Hepatocyte (in vitro differentiated cells): ENCODE results near the gene CSTPP1. TPM values are rescaled to one million over a fixed set of nuclear protein-coding genes. Genes with fewer than 3 reads are reported as not detected.

Experiments
- DNase-seq: peaks from one replicate; pipeline ENCODE4 v3.0.0-alpha.2; 2016; ENCODE audit warnings: low spot score
- H2AFZ ChIP-seq: fragments of 200-600 bp; sonication (generic); 2 replicates; pipeline ENCODE4 v1.6.0; 2016; ENCODE audit warnings: antibody characterized with exemption, mild to moderate bottlenecking
- H3K27ac ChIP-seq: fragments of 200-600 bp; sonication (generic); 2 replicates; pipeline ENCODE4 v1.5.1; 2016; ENCODE audit warnings: mild to moderate bottlenecking
- H3K27me3 ChIP-seq: fragments of 200-600 bp; sonication (generic); 2 replicates; pipeline ENCODE4 v1.6.1; 2016
- H3K36me3 ChIP-seq: fragments of 200-600 bp; sonication (generic); replicated peaks from 2 replicates; pipeline ENCODE4 v1.5.1; 2016; ENCODE audit warnings: low read depth; ENCODE audit not compliant: insufficient read depth
- H3K4me1 ChIP-seq: fragments of 200-600 bp; sonication (generic); 2 replicates; pipeline ENCODE4 v1.5.1; 2016; ENCODE audit warnings: mild to moderate bottlenecking, moderate library complexity; ENCODE audit not compliant: insufficient read depth
- H3K4me2 ChIP-seq: fragments of 200-600 bp; sonication (generic); 2 replicates; pipeline ENCODE4 v1.6.0; 2016
- H3K4me3 ChIP-seq: fragments of 200-600 bp; sonication (generic); 2 replicates; pipeline ENCODE4 v1.5.1; 2016; ENCODE audit warnings: mild to moderate bottlenecking
- H3K79me2 ChIP-seq: fragments of 200-600 bp; sonication (generic); 2 replicates; pipeline ENCODE4 v1.6.0; 2017; ENCODE audit warnings: mild to moderate bottlenecking
- H3K9me2 ChIP-seq: fragments of 200-600 bp; sonication (generic); replicated peaks from 2 replicates; pipeline ENCODE4 v1.6.0; 2017; ENCODE audit warnings: mild to moderate bottlenecking; ENCODE audit not compliant: insufficient read depth
- H3K9me3 ChIP-seq: fragments of 200-600 bp; sonication (generic); 2 replicates; pipeline ENCODE4 v1.5.1; 2016; ENCODE audit warnings: low read depth, mild to moderate bottlenecking
- H4K20me1 ChIP-seq: fragments of 200-600 bp; sonication (generic); 2 replicates; pipeline ENCODE4 v1.6.0; 2016; ENCODE audit warnings: mild to moderate bottlenecking; ENCODE audit not compliant: insufficient read depth, poor library complexity, severe bottlenecking
- CTCF ChIP-seq: fragments of 200-600 bp; sonication (generic); IDR thresholded peaks from 2 replicates; pipeline ENCODE4 v1.5.1; 2016; ENCODE audit warnings: antibody characterized with exemption, mild to moderate bottlenecking; ENCODE audit not compliant: poor library complexity
- EZH2 ChIP-seq: fragments of 200-600 bp; sonication (generic); IDR thresholded peaks from 2 replicates; pipeline ENCODE4 v1.6.1; 2016; ENCODE audit warnings: antibody characterized with exemption, mild to moderate bottlenecking, borderline replicate concordance
- EZH2phosphoT487 ChIP-seq: fragments of 200-600 bp; sonication (generic); IDR thresholded peaks from one replicate; pipeline ENCODE4 v1.6.1; 2018; ENCODE audit warnings: antibody characterized with exemption, mild to moderate bottlenecking, low read depth, moderate library complexity; ENCODE audit not compliant: unreplicated experiment, severe bottlenecking
- WGBS: methylation state at CpG from one replicate; pipeline ENCODE4 v1.1.6; 2016; ENCODE audit warnings: low lambda C conversion rate; ENCODE audit errors: missing lambda C conversion rate; 5-methylcytosine and 5-hydroxymethylcytosine counted together
- polyA plus RNA-seq: library from polyadenylated mRNA; unstranded; fragments of >200 nt; fragmentation: Nextera tagmentation; extraction: Ambion mirVana; gene quantifications from 2 replicates; pipeline ENCODE4 v1.2.1, GENCODE V29; 2016
- total RNA-seq: library from RNA; depleted of rRNA; stranded (reverse); fragments of >200 nt; gene quantifications from 2 replicates; pipeline ENCODE4 v1.2.3, GENCODE V29; 2014

Gene CSTPP1
- total and polyA plus RNA-seq, 2 experiments from 2014 or later = 23.0 to 44.3 TPM

- H2AFZ ChIP-seq = no peak overlapping the region
- peaks cover 9% of the 10 kb centered on the region for H3K79me2 ChIP-seq
- no peak overlapping the region for H3K4me3 ChIP-seq
- H3K36me3 ChIP-seq = no peaks in the 10 kb centered on the region
- no peaks in the 10 kb centered on the region for H3K27me3 ChIP-seq
- WGBS = 77% methylated on average over 5 of the region's 5 CpGs
- H3K9me2 ChIP-seq = no peaks in the 10 kb centered on the region
- H3K4me1 ChIP-seq = peaks cover 8% of the 10 kb centered on the region
- no peak overlapping the region for H3K27ac ChIP-seq
- no peaks in the 10 kb centered on the region for H3K9me3 ChIP-seq
- no peak for DNase-seq
- H3K4me2 ChIP-seq = no peak overlapping the region
- TF ChIP-seq CTCF (no peak), EZH2 (no peak), EZH2phosphoT487 (no peak)
- H4K20me1 ChIP-seq = no peaks in the 10 kb centered on the region
Observed at GRCh38 chr11:46905806-46906205, 30.8 kb upstream of the CSTPP1 start.

- peak; percentile 42 for DNase-seq
- Histone ChIP-seq H3K36me3 (no peaks in the 10 kb centered on the region), H3K27me3 (no peaks in the 10 kb centered on the region), H3K9me3 (no peaks in the 10 kb centered on the region), H3K9me2 (no peaks in the 10 kb centered on the region), H3K4me3 (no peak overlapping the region), H3K27ac (no peak overlapping the region), H4K20me1 (no peaks in the 10 kb centered on the region), H2AFZ (peak overlapping the region; percentile 2), H3K4me2 (peak overlapping the region; percentile 60), H3K79me2 (peaks cover 16% of the 10 kb centered on the region), H3K4me1 (peaks cover 8% of the 10 kb centered on the region)
- WGBS = 15% methylated on average over 13 of the region's 13 CpGs
- TF ChIP-seq EZH2 (no peak), CTCF (no peak), EZH2phosphoT487 (no peak)
Observed at GRCh38 chr11:46906609-46907041, 29.9 kb upstream of the CSTPP1 start.

- Histone ChIP-seq H3K36me3 (no peaks in the 10 kb centered on the region), H3K4me3 (no peak overlapping the region), H3K9me2 (no peaks in the 10 kb centered on the region), H3K79me2 (peaks cover 22% of the 10 kb centered on the region), H2AFZ (no peak overlapping the region), H3K9me3 (no peaks in the 10 kb centered on the region), H3K4me1 (peaks cover 13% of the 10 kb centered on the region), H4K20me1 (no peaks in the 10 kb centered on the region), H3K27ac (no peak overlapping the region), H3K4me2 (no peak overlapping the region), H3K27me3 (no peaks in the 10 kb centered on the region)
- DNase-seq = no peak
- TF ChIP-seq EZH2 = no peak
- no peak for TF ChIP-seq EZH2phosphoT487
- TF ChIP-seq CTCF = no peak
- WGBS = 96% methylated on average over 4 of the region's 4 CpGs
Observed at GRCh38 chr11:46907606-46908005, 29.0 kb upstream of the CSTPP1 start.
